Uterus (tissue), 2 donors: ENCODE data around the gene MYZAP.

Experiments used
- POLR2A ChIP-seq, 2 donors: fragments of 450-650 bp; IDR thresholded peaks; one replicate each; pipeline ENCODE4 v1.6.1; 2016; ENCODE audit warnings: antibody characterized with exemption in 2 of 2, mild to moderate bottlenecking in 1 of 2, moderate library complexity in 1 of 2
- TF ChIP-seq, protein P1 (sequence below), 4 experiments: fragments of 200-600 bp in 2 of 4; fragments of 450-650 bp in 2 of 4; sonication (generic) in 2 of 4; IDR thresholded peaks; one replicate each; pipeline ENCODE4 v1.5.1; 2016 to 2019; ENCODE audit warnings: antibody characterized with exemption in 4 of 4, mild to moderate bottlenecking in 2 of 4, moderate library complexity in 1 of 4

DNA sequence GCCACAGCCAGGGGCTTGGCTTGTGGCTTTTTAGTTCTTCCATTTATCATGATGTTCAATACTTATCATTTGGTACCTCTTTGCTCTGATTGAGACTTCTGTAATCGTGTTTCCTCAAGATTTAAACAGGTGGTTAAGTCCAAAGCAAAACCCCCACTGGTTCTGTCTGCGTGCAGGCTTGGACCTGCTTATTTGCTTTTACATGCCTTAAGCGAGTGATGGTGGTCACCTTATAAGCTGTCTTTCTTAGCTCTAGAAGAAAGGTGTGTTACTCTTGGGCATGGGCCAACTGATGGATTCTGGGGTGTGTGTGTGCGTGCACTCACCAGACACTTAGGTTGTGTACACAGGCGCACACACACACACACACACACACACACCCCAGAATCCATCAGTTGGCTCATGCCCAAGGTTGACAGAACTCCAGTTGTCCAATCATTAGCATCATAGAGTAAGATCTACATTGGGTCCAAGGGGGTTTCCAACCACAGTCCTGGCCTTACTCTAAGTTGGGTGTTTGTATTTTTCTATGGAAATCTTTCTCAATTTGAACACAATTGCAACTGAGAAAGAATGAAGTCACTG, 1.2 kb downstream of the MYZAP start:
- TF ChIP-seq, protein P1, sequence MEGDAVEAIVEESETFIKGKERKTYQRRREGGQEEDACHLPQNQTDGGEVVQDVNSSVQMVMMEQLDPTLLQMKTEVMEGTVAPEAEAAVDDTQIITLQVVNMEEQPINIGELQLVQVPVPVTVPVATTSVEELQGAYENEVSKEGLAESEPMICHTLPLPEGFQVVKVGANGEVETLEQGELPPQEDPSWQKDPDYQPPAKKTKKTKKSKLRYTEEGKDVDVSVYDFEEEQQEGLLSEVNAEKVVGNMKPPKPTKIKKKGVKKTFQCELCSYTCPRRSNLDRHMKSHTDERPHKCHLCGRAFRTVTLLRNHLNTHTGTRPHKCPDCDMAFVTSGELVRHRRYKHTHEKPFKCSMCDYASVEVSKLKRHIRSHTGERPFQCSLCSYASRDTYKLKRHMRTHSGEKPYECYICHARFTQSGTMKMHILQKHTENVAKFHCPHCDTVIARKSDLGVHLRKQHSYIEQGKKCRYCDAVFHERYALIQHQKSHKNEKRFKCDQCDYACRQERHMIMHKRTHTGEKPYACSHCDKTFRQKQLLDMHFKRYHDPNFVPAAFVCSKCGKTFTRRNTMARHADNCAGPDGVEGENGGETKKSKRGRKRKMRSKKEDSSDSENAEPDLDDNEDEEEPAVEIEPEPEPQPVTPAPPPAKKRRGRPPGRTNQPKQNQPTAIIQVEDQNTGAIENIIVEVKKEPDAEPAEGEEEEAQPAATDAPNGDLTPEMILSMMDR (IDR thresholded peaks at IDR 0.05): no peak
- no peak for TF ChIP-seq POLR2A (IDR thresholded peaks at IDR 0.05)
